ENCODE data around the gene DYNC2LI1.

DYNC2LI1 gene

DNA sequence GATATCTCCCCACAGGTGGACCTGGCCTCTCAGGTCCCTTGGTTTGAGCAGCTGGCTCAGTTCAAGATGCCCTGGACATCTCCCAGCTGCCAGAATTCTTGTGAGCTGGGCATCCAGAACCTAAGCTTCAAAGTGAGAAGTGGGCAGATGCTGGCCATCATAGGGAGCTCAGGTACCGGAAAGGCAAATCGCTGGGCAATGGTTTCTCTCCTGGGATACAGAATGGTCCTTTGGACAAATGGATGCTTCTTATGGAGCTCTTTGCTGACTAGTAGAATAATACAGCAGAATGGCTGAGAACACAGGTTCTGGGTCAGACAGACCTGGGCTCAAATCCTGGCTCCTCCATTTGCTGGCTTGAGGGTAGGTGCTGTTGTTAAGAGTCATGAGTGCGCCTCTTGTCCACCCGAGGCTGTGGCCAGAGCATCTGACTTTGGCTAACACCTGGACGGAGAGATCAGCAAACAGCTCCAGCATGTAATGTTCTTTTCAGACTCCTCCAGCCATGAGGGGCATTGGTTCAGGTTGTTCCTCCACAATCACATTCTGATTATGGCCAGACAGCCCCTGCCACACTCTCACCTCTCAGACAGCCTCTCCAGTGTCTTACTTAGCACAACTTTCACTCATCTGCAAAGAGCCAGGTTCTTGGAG is 72.4 kb downstream of the DYNC2LI1 start:
- DNase-seq (ENCODE audit: low read depth in 2 of 2) = no peak

DNA sequence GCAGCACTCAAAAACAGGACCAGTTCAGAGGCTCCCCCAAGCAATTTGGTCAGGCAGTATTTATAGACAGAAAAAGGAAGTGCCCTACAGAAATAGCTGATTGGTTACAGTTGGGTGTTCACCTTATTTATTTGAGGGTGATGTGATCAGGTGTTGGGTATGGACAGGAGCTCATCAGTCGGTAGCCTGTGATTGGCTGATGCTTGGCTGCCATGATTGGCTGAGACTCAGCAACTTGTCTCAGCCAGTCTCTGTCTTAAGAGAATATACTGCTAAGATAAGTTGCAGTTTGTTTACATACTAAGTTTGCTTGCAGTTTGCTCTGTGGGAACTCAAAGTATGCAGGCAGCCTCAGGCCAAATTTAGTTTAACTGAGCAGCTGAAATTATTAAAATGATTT is 74.4 kb downstream of the DYNC2LI1 start:
- no peak for DNase-seq (ENCODE audit: low read depth in 2 of 2)

DNA sequence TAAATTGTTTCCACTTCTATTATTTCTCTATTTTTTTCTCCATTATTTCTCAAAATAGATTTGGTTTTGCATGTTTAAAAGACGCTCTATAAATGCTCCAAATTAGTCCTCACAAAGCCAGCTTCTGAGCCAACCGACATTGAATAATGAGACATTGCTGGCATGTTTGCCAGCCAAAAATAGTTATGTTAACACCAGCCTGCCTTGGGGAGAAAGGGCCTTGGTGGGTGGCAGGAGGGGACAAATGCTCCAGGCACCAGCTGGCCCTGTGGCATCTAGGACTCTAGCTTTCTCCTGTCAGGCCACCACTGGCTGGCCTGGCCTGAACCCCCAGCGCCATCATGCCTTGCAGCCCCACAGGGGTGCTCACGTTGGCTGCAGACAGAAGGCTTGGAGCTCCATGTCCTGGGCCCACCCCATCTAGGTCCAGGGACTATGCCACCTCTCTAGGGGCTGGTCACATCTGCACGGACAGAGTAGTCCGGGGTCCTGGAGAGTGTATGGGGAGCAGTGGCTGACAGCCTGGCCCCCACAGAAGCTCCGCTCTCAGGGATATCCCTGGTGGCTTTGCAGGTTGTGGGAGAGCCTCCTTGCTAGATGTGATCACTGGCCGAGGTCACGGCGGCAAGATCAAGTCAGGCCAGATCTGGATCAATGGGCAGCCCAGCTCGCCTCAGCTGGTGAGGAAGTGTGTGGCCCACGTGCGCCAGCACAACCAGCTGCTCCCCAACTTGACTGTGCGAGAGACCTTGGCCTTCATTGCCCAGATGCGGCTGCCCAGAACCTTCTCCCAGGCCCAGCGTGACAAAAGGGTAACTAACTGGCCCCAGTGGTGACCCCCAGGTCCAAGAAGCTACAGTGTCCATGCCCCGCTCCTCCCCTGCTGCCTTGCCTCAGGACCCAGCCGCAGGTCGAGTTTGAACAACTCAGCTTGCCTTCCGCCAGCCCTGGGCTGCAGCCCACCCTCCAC is 77.5 kb downstream of the DYNC2LI1 start:
- DNase-seq (ENCODE audit: low read depth in 2 of 2) = no peak

DNA sequence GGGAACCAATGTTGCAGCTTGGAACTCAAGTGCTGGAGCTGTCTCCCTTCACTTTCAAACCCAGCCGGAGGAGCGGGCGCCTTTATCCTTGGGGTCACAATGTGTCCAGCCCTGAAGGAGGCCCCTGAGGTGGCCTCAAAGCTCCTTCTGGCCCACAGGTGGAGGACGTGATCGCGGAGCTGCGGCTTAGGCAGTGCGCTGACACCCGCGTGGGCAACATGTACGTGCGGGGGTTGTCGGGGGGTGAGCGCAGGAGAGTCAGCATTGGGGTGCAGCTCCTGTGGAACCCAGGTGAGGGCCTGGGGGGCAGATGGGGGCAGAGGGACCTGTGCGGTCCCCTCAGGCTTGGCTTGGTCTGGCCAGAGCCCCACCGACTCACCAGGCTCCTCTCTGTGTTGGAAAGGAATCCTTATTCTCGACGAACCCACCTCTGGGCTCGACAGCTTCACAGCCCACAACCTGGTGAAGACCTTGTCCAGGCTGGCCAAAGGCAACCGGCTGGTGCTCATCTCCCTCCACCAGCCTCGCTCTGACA is 78.4 kb downstream of the DYNC2LI1 start:
- DNase-seq (ENCODE audit: low read depth in 2 of 2) = no peak

- DNase-seq (ENCODE audit: low read depth in 2 of 2) = no peak
Measured at GRCh38 chr2:43853141-43854081, 79.6 kb downstream of the DYNC2LI1 start.

- no peak for DNase-seq (ENCODE audit: low read depth in 2 of 2)
Measured at GRCh38 chr2:43854671-43855070, 80.8 kb downstream of the DYNC2LI1 start.

DNA sequence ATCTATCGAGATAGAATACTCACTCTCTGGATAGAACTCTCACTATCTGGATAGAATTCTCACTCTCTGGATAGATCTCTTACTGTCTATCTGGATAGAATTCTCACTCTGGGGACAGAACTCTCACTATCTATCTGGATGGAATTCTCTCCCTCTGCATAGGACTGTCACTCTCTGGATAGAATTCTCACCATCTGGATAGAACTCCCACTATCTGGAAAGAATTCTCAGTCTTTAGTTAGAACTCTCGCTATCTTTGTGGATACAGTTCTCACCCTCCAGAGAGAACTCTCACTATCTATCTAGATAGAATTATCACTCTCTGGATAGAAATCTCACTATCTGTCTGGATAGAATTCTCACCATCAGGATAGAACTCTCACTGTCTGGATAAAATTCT is 81.5 kb downstream of the DYNC2LI1 start:
- no peak for DNase-seq (ENCODE audit: low read depth in 2 of 2)
